Suprapubic skin (tissue), 4 donors: ENCODE data around the gene TJP3.

Experiments
- POLR2A ChIP-seq, 2 donors: fragments of 450-650 bp; IDR thresholded peaks; one replicate each; pipeline ENCODE4 v1.6.1; 2017; ENCODE audit warnings: antibody characterized with exemption in 2 of 2, mild to moderate bottlenecking in 2 of 2, moderate library complexity in 2 of 2
- POLR2AphosphoS5 ChIP-seq, 3 donors: sonication (generic); formaldehyde crosslinking; IDR thresholded peaks; one replicate each; pipeline ENCODE4 v1.6.1; 2017; ENCODE audit warnings: antibody characterized with exemption in 3 of 3
- TF ChIP-seq, protein P1 (sequence below), 2 donors: fragments of 200-600 bp in 1 of 2; fragments of 450-650 bp in 1 of 2; sonication (generic) in 1 of 2; IDR thresholded peaks; one replicate each; pipeline ENCODE4 v1.5.1; 2016 to 2019; ENCODE audit warnings: antibody characterized with exemption in 2 of 2, mild to moderate bottlenecking in 1 of 2, moderate library complexity in 1 of 2

DNA sequence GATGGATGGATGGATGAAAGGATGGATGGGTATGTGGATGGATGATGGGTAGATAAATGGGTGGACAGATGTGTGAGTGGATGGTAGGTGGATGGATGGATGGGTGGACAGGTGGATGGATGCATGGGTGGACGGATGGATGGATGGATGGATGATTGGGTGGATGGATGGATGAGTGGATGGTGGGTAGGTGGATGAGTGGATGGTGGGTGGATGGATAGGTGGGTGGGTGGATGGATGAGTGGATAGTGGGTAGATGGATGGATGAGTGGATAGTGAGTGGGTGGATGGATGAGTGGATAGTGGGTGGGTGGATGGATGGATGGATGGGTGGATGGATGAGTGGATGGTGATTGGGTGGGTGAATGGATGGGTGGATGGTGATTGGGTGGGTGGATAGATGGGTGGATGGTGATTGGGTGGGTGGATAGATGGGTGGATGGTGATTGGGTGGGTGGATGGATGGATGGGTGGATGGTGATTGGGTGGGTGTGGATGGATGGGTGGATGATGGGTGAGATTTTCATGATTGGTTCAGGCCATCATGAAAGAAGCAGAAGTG is 68.4 kb downstream of the TJP3 start:
- TF ChIP-seq, protein P1, sequence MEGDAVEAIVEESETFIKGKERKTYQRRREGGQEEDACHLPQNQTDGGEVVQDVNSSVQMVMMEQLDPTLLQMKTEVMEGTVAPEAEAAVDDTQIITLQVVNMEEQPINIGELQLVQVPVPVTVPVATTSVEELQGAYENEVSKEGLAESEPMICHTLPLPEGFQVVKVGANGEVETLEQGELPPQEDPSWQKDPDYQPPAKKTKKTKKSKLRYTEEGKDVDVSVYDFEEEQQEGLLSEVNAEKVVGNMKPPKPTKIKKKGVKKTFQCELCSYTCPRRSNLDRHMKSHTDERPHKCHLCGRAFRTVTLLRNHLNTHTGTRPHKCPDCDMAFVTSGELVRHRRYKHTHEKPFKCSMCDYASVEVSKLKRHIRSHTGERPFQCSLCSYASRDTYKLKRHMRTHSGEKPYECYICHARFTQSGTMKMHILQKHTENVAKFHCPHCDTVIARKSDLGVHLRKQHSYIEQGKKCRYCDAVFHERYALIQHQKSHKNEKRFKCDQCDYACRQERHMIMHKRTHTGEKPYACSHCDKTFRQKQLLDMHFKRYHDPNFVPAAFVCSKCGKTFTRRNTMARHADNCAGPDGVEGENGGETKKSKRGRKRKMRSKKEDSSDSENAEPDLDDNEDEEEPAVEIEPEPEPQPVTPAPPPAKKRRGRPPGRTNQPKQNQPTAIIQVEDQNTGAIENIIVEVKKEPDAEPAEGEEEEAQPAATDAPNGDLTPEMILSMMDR (IDR thresholded peaks at IDR 0.05), result no peak
- TF ChIP-seq POLR2A (IDR thresholded peaks at IDR 0.05), result no peak
- TF ChIP-seq POLR2AphosphoS5 (IDR thresholded peaks at IDR 0.05), result no peak
